HG03457 (cell line): ENCODE data around the gene TRIM13.
"Not testable (repeated sequence)": the region's sequence is repeated elsewhere in the genome, so short reads cannot be mapped to it uniquely, and the experiment has no call there.

Experiments
- ATAC-seq: cut with Tn5 transposase; IDR thresholded peaks from one replicate; pipeline ENCODE4 v1.9.1; 2021; ENCODE audit warnings: moderate number of reproducible peaks; ENCODE audit not compliant: unreplicated experiment

TRIM13 gene

DNA sequence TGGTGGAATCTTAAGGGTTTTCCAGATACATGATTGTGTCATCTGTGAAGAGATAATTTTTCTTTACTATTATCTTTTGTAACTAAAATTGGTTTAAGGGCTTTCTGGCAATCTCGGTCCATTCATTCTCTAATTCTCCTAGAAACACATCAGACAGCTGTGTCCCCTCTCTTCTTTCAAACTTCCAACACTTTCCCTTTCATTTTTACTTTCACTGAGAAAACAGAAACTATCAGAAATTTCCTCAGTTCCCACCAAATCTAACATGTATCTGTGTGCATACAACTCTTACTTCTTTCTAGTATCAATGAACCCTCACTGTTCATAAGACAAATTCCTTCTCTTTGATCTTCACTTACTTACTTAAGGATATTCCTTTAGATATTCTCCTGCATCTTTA is 58.6 kb downstream of the TRIM13 start:
- ATAC-seq = no peak

DNA sequence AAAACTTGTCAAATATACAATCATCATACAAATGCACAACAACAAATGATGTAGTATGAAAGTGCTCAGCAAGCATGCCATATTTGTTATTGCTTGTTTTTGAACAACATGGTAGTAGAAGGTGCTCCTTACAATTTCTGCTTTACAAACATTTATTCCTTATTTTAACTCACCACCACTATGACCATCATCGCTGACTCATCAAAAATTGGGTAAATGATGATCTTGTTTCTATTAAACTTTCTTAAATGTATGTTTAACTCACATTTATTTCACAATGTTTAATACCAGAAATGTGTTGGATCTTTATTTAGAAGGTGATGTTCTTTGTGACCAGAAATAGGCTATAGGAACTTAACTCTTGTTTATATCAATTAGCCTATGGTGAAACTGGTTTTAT is 63.9 kb downstream of the TRIM13 start:
- no peak for ATAC-seq

DNA sequence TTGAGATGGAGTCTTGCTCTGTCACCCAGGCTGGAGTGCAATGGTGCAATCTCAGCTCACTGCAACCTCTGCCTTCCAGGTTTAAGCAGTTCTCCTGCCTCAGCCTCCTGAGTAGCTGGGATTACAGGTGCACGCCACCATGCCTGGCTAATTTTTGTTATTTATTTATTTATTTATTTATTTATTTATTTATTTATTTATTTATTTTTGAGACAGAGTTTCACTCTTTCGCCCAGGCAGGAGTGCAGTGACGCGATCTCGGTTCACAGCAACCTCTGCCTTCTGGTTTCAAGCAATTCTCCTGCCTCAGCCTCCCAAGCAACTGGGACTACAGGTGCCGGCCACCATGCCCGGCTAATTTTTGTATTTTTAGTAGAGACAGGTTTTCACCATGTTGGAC is 65.5 kb downstream of the TRIM13 start:
- ATAC-seq = not testable (repeated sequence)

- ATAC-seq = no peak
These were observed 68.9 kb downstream of the TRIM13 start for GRCh38 chr13:50065712-50066111.
